Upper lobe of left lung (tissue), 6 donors: Measurements from ENCODE around the gene ZNF185. TPM values are rescaled to one million over a fixed set of nuclear protein-coding genes. Genes with fewer than 3 reads are reported as not detected.

Source experiments
- ATAC-seq, 2 donors: fragments of 200-7000 bp; cut with Tn5 transposase; one replicate each; pipeline ENCODE4 v1.9.1; 2022; ENCODE audit warnings: mild to moderate bottlenecking in 2 of 2, moderate library complexity in 2 of 2; ENCODE audit not compliant: low FRiP score in 2 of 2
- DNase-seq, 2 donors: peaks; one replicate each; pipeline ENCODE4 v3.0.0-alpha.2; 2019 to 2020
- H3K27ac ChIP-seq, 4 donors: fragments of 200-600 bp; sonication (generic); one replicate each; pipeline ENCODE4 v1.5.1; 2016 to 2019
- H3K27me3 ChIP-seq, 4 donors: fragments of 200-600 bp; sonication (generic); one replicate each; pipeline ENCODE4 v1.5.1; 2017 to 2019
- H3K36me3 ChIP-seq, 4 donors: fragments of 200-600 bp; sonication (generic); one replicate each; pipeline ENCODE4 v1.5.1; 2016 to 2019
- H3K4me1 ChIP-seq, 4 donors: fragments of 200-600 bp; sonication (generic); one replicate each; pipeline ENCODE4 v1.5.1; 2018 to 2019
- H3K4me3 ChIP-seq, 4 donors: fragments of 200-600 bp; sonication (generic); one replicate each; pipeline ENCODE4 v1.5.1; 2017 to 2019; ENCODE audit warnings: mild to moderate bottlenecking in 2 of 4, moderate library complexity in 1 of 4
- H3K9me3 ChIP-seq, 4 donors: fragments of 200-600 bp; sonication (generic); one replicate each; pipeline ENCODE4 v1.5.1; 2018 to 2019
- EP300 ChIP-seq, 4 donors: sonication (generic); formaldehyde crosslinking; IDR thresholded peaks; one replicate each; pipeline ENCODE4 v1.5.1; 2017; ENCODE audit warnings: antibody characterized with exemption in 4 of 4, control low read depth in 2 of 4
- POLR2A ChIP-seq, 4 donors: fragments of 450-650 bp; IDR thresholded peaks; one replicate each; pipeline ENCODE4 v1.5.1; 2016 to 2017; ENCODE audit warnings: antibody characterized with exemption in 4 of 4, mild to moderate bottlenecking in 2 of 4
- POLR2AphosphoS5 ChIP-seq, 2 donors: sonication (generic); formaldehyde crosslinking; IDR thresholded peaks; one replicate each; pipeline ENCODE4 v1.5.1; 2017; ENCODE audit warnings: antibody characterized with exemption in 2 of 2
- WGBS, 2 donors: methylation state at CpG; one replicate each; pipeline ENCODE4 v1.1.5; 2017 to 2018; 5-methylcytosine and 5-hydroxymethylcytosine counted together
- total RNA-seq, 6 donors: library from RNA; depleted of rRNA in 4 of 6; stranded (reverse); fragments of >200 nt in 4 of 6; gene quantifications; one replicate each; pipeline versions ENCODE4 v1.1.0 to v1.2.1, GENCODE V29; 2016 to 2021
- TF ChIP-seq, protein P1 (sequence below), 6 experiments: fragments of 450-650 bp in 4 of 6; fragments of 200-600 bp in 2 of 6; sonication (generic) in 2 of 6; IDR thresholded peaks; one replicate each; pipeline ENCODE4 v1.5.1; 2016 to 2019; ENCODE audit warnings: antibody characterized with exemption in 6 of 6
- donor health status: DM: no; HTN: no; CAD: no; lungs with moderate emphysema.
- donor health status: DM: no; HTN: yes; CAD: no; lungs with severe emphysema.

Gene ZNF185
- total RNA-seq, 6 donors from 2014 or later: 13.6 to 26.4 (median 19.9) TPM

GRCh38 chrX:152884171-152884570, 13.7 kb upstream of the ZNF185 start:
- Histone ChIP-seq H3K4me3 (no peak overlapping the region), H3K27ac (no peak overlapping the region), H3K27me3 (no peaks in the 10 kb centered on the region), H3K9me3 (no peaks in the 10 kb centered on the region), H3K36me3 (no peaks in the 10 kb centered on the region), H3K4me1 (no peaks in the 10 kb centered on the region)
- no peak for ATAC-seq
- no peak for DNase-seq
- 52 to 92% methylated on average over 5 to 6 of the region's 6 CpGs for WGBS, 2 donors
- TF ChIP-seq POLR2A (IDR thresholded peaks at IDR 0.05) (no peak), POLR2AphosphoS5 (IDR thresholded peaks at IDR 0.05) (no peak), EP300 (IDR thresholded peaks at IDR 0.05) (no peak)
- TF ChIP-seq, protein P1, sequence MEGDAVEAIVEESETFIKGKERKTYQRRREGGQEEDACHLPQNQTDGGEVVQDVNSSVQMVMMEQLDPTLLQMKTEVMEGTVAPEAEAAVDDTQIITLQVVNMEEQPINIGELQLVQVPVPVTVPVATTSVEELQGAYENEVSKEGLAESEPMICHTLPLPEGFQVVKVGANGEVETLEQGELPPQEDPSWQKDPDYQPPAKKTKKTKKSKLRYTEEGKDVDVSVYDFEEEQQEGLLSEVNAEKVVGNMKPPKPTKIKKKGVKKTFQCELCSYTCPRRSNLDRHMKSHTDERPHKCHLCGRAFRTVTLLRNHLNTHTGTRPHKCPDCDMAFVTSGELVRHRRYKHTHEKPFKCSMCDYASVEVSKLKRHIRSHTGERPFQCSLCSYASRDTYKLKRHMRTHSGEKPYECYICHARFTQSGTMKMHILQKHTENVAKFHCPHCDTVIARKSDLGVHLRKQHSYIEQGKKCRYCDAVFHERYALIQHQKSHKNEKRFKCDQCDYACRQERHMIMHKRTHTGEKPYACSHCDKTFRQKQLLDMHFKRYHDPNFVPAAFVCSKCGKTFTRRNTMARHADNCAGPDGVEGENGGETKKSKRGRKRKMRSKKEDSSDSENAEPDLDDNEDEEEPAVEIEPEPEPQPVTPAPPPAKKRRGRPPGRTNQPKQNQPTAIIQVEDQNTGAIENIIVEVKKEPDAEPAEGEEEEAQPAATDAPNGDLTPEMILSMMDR (IDR thresholded peaks at IDR 0.05): no peak

GRCh38 chrX:152886716-152887115, 11.2 kb upstream of the ZNF185 start:
- ATAC-seq: no peak
- no peaks in the 10 kb centered on the region for H3K27me3 ChIP-seq

GRCh38 chrX:152892499-152892898, 5.4 kb upstream of the ZNF185 start:
- Histone ChIP-seq H3K27me3 (no peaks in the 10 kb centered on the region), H3K36me3 (no peaks in the 10 kb centered on the region), H3K27ac (no peak overlapping the region), H3K4me3 (no peak overlapping the region), H3K4me1 (peaks cover 0 to 2% (median 0%) of the 10 kb centered on the region in 4 donors), H3K9me3 (no peaks in the 10 kb centered on the region)
- no peak for ATAC-seq
- TF ChIP-seq EP300 (IDR thresholded peaks at IDR 0.05) (no peak), POLR2AphosphoS5 (IDR thresholded peaks at IDR 0.05) (no peak), POLR2A (IDR thresholded peaks at IDR 0.05) (no peak)
- TF ChIP-seq, protein P1 (IDR thresholded peaks at IDR 0.05): no peak
- WGBS, 2 donors: 80 to 87% methylated on average over 3 to 4 of the region's 4 CpGs
- DNase-seq: no peak

More at GRCh38 chrX:152886716-152887115, 11.2 kb upstream of the ZNF185 start:
- H3K36me3 ChIP-seq: no peaks in the 10 kb centered on the region
- TF ChIP-seq, protein P1 (IDR thresholded peaks at IDR 0.05): no peak
- no peak for TF ChIP-seq EP300 (IDR thresholded peaks at IDR 0.05)
- no peak for TF ChIP-seq POLR2A (IDR thresholded peaks at IDR 0.05)
- TF ChIP-seq POLR2AphosphoS5 (IDR thresholded peaks at IDR 0.05): no peak
- H3K4me3 ChIP-seq: no peak overlapping the region
- H3K4me1 ChIP-seq: no peaks in the 10 kb centered on the region
- 57 to 67% methylated on average over 1 to 3 of the region's 3 CpGs for WGBS, 2 donors
- no peaks in the 10 kb centered on the region for H3K9me3 ChIP-seq
- H3K27ac ChIP-seq: no peak overlapping the region
- DNase-seq: no peak

DNA sequence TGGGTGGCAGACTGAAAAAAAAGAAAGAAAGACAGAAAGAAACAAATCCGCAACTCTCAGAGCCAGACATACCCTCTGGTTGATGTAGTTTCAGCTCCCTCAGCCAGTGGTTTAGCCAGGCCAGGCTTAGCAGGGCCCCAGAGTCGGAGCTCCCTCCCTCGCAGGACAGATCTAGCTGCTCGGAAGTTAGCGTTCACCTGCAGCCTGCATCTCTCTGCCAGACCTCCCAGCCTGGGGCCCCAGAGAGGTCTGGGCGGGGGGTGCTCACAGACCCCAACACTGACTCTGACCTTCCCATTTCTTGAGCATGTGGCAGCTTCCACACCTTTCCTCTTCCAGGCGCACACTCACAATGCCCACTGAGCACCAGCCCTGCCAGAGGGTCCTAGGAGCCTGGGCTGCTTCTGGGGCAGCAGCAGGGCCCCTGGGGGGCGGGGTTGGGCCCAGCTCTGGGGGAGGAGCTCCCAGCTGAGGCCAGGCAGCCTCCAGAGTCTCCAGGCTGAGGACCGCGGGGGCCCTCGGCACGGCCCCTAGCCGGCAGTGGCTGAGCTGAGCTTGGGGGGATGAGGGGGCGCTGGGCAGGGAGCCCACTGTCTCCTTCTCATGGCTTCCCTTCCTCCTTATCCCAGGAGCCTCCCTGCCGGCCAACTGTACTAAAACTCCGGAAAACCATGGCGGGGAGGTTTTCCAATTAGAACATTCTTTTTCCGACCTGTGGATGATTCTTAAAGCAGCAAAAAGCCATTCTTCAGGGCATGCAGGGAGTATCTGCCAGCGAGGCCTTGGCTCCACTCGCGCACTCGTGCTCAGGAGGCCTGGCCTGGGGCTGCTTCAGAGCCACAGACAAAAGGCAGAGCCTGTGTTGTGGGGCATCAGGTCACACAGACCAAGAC, 4.6 kb upstream of the ZNF185 start:
- no peaks in the 10 kb centered on the region for H3K9me3 ChIP-seq
- H3K4me3 ChIP-seq: no peak overlapping the region
- no peaks in the 10 kb centered on the region for H3K36me3 ChIP-seq
- DNase-seq (no peak), ATAC-seq (no peak)
- WGBS, 2 donors: 67 to 85% methylated on average over 7 to 22 of the region's 22 CpGs
- TF ChIP-seq EP300 (IDR thresholded peaks at IDR 0.05) (no peak), POLR2AphosphoS5 (IDR thresholded peaks at IDR 0.05) (no peak), POLR2A (IDR thresholded peaks at IDR 0.05) (no peak)
- TF ChIP-seq, protein P1 (IDR thresholded peaks at IDR 0.05): no peak
- no peak overlapping the region for H3K27ac ChIP-seq
- H3K27me3 ChIP-seq: no peaks in the 10 kb centered on the region
- peaks cover 0 to 8% (median 0%) of the 10 kb centered on the region in 4 donors for H3K4me1 ChIP-seq
